Measurements from ENCODE around the gene RABGAP1. TPM values are rescaled to one million over a fixed set of nuclear protein-coding genes. Genes with fewer than 3 reads are reported as not detected.

RABGAP1 gene
- total RNA-seq, 2 experiments from 2014 or later = 19.8 to 22.0 TPM

DNA sequence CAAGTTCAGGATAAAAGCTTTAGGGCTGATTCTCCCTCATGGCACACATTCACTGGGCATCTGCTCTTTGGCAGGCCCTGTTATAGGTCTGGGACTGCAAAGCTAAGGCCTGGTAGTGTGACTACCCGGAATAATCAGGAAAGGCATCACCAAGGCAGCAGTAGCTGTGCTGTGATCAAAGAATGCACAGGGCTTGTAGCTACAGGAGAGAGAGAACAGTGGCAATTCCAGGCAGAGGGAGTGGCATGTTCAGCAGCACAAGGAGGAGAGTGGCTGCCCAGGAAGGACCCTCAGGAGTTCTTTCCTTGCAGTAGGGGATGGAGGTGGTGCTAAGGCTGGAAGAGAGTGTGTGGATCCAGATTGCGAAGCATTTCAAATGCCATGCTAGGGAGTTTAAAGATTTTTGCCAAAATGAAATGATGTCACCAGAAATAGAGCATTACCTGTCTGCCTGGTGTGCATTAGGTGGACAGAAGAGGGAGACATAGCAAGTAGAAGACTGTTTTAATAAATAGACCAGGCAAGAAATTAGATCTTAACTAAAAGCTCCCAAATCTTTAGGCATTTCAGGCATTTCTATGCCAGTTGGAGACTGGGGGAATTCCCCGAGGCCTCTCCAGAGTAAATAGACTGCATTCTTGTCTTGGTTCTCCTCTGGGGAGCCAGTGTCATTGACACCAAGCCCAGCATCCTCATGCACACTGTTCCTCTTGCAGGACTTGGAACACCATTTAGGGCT lies 161.7 kb downstream of the RABGAP1 start:
- peaks cover 3% of the 10 kb centered on the region for H3K36me3 Mint-ChIP-seq (ENCODE audit: low read depth)
- TF ChIP-seq, protein P1, sequence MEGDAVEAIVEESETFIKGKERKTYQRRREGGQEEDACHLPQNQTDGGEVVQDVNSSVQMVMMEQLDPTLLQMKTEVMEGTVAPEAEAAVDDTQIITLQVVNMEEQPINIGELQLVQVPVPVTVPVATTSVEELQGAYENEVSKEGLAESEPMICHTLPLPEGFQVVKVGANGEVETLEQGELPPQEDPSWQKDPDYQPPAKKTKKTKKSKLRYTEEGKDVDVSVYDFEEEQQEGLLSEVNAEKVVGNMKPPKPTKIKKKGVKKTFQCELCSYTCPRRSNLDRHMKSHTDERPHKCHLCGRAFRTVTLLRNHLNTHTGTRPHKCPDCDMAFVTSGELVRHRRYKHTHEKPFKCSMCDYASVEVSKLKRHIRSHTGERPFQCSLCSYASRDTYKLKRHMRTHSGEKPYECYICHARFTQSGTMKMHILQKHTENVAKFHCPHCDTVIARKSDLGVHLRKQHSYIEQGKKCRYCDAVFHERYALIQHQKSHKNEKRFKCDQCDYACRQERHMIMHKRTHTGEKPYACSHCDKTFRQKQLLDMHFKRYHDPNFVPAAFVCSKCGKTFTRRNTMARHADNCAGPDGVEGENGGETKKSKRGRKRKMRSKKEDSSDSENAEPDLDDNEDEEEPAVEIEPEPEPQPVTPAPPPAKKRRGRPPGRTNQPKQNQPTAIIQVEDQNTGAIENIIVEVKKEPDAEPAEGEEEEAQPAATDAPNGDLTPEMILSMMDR (IDR thresholded peaks at IDR 0.05) = peak; percentile 24
- no peaks in the 10 kb centered on the region for H3K27me3 Mint-ChIP-seq
- H3K27ac Mint-ChIP-seq = peak overlapping the region; percentile 22
- ATAC-seq (no peak), DNase-seq (no peak)
- no peak overlapping the region for H3K4me3 Mint-ChIP-seq
- CTCF ChIA-PET = interaction anchor here (0.8 to 6.8 kb wide), 8 partner anchors 10 to 252 kb away, joined by 3 to 44 read pairs (median 4); no protein-coding TSS in a partner anchor
- POLR2A ChIA-PET = interaction anchor here (0.7 to 1.2 kb wide), 4 partner anchors 20 to 247 kb away, joined by 3 to 4 read pairs (median 4); no protein-coding TSS in a partner anchor
- no peaks in the 10 kb centered on the region for H3K4me1 Mint-ChIP-seq (ENCODE audit: low read depth)
- H3K9me3 Mint-ChIP-seq = no peaks in the 10 kb centered on the region
- intact Hi-C loops (cut with micrococcal nuclease) = no loop called here

DNA sequence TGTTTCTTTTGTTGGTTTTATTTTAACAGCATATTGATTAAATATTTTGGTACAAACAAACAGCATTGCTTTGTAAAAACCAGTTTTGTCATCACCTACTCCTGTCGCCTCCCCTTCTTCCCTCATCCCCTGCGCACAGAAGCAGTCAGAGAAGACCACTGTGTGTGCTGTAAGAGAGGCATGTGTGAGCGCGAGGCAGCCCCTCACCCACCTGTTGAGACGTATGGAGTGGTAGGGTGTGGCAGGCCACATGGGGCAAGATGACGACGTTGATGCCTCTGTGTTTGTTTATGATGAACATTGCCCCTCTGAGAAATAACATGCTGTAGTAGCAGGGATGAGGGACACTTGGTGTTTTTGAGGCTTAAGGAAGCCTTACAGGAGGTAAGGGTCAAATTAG lies 164.0 kb downstream of the RABGAP1 start:
- Mint-ChIP-seq H3K36me3 (ENCODE audit: low read depth) (no peaks in the 10 kb centered on the region), H3K27ac (no peak overlapping the region), H3K4me1 (ENCODE audit: low read depth) (no peaks in the 10 kb centered on the region), H3K4me3 (no peak overlapping the region), H3K27me3 (no peaks in the 10 kb centered on the region), H3K9me3 (no peaks in the 10 kb centered on the region)
- DNase-seq (no peak), ATAC-seq (no peak)
- intact Hi-C loops (cut with micrococcal nuclease) = no loop called here
- ChIA-PET POLR2A (interaction anchor here (1.2 to 1.5 kb wide), 2 partner anchors 11 to 234 kb away, joined by 3 to 5 read pairs; no protein-coding TSS in a partner anchor), CTCF (interaction anchor here (1.6 to 6.8 kb wide), 2 partner anchors 120 to 244 kb away, joined by 4 to 44 read pairs; no protein-coding TSS in a partner anchor)
- TF ChIP-seq, protein P1 (IDR thresholded peaks at IDR 0.05) = no peak

DNA sequence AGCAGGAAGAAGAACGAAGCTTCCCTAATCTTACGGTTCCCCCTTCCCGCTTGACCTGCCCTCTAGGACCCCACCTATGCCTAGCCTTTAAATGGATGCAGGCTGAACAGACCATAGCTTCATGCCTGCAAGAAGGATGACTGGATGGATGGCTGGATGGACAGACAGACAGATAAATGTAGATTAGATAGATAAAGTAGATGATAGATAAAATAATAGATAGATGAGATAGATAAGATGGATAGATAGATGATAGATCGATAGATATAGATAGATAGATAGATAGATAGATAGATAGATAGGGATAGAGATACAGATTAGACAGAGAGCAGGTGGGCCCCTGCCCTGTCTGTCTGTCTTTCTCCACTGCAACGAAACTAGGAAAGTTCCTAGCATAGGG lies 164.7 kb downstream of the RABGAP1 start:
- TF ChIP-seq, protein P1 (IDR thresholded peaks at IDR 0.05) = no peak
- CTCF ChIA-PET = interaction anchor here (1.6 to 6.8 kb wide), 2 partner anchors 120 to 244 kb away, joined by 4 to 44 read pairs; no protein-coding TSS in a partner anchor
- DNase-seq (no peak), ATAC-seq (no peak)
- Mint-ChIP-seq H3K27ac (no peak overlapping the region), H3K9me3 (no peaks in the 10 kb centered on the region), H3K36me3 (ENCODE audit: low read depth) (no peaks in the 10 kb centered on the region), H3K27me3 (no peaks in the 10 kb centered on the region), H3K4me3 (no peak overlapping the region), H3K4me1 (ENCODE audit: low read depth) (no peaks in the 10 kb centered on the region)
- POLR2A ChIA-PET = interaction anchor here (1.2 to 1.5 kb wide), 2 partner anchors 12 to 234 kb away, joined by 3 to 5 read pairs; no protein-coding TSS in a partner anchor
- intact Hi-C loops (cut with micrococcal nuclease) = no loop called here

DNA sequence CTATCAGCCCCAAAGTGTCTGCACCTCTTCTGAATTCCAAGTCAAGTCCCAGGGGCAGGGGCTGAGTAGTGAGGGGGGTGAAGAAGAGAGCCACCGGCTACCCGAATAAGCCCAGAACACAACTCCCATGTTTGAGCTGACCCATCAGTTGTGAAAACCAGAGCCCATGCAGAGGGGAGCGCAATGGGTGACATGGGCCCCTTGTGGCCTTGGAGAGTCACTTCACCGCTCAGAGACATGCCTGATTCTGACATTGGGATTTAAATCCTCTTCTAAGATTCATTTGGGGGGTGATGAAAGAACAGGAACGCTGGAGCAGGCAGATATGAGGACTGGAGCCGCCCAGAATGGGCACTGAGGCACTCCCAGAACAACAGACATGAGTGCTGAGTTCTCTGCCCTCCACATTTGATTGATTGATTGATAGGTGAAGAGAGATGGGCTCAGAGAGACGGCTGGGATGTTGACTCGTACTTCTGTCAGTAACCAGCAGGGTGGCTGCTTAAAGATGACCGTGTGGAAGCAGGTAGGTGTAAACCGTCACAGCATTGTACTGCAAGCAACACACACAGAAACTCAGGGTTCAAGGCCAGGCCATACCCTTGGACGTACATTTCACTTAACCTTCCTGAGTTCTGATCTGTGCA lies 166.9 kb downstream of the RABGAP1 start:
- H3K4me1 Mint-ChIP-seq (ENCODE audit: low read depth) = peaks cover 10% of the 10 kb centered on the region
- no peaks in the 10 kb centered on the region for H3K36me3 Mint-ChIP-seq (ENCODE audit: low read depth)
- no peak for DNase-seq
- no peaks in the 10 kb centered on the region for H3K9me3 Mint-ChIP-seq
- no peak for ATAC-seq
- ChIA-PET POLR2A (interaction anchor here (1.0 kb wide), 1 partner anchor 8 kb away, joined by 3 read pairs; no protein-coding TSS in a partner anchor), CTCF (interaction anchor here (1.6 to 2.2 kb wide), 2 partner anchors 117 to 242 kb away, joined by 5 to 10 read pairs; no protein-coding TSS in a partner anchor)
- H3K27me3 Mint-ChIP-seq = no peaks in the 10 kb centered on the region
- no peak overlapping the region for H3K4me3 Mint-ChIP-seq
- TF ChIP-seq, protein P1 (IDR thresholded peaks at IDR 0.05) = no peak
- H3K27ac Mint-ChIP-seq = no peak overlapping the region
- intact Hi-C loops (cut with micrococcal nuclease) = no loop called here
